H9 (cell line): ENCODE data around the gene CA12. TPM values are rescaled to one million over a fixed set of nuclear protein-coding genes. Genes with fewer than 3 reads are reported as not detected.

Experiments used
- DNase-seq: peaks from one replicate; pipeline ENCODE4 v3.0.0-alpha.2; 2017
- H2AFZ ChIP-seq: one replicate; pipeline ENCODE4 v1.6.1; 2013; ENCODE audit warnings: mild to moderate bottlenecking, low read length, control low read depth, moderate library complexity
- H2AK5ac ChIP-seq: 2 replicates; pipeline ENCODE4 v1.6.1; 2013; ENCODE audit warnings: low read length, control low read depth, mixed read lengths; ENCODE audit not compliant: insufficient read length
- H2BK120ac ChIP-seq: one replicate; pipeline ENCODE4 v1.6.1; 2013; ENCODE audit warnings: low read depth, mild to moderate bottlenecking, low read length, control low read depth, inconsistent platforms; ENCODE audit not compliant: poor library complexity, severe bottlenecking
- H2BK12ac ChIP-seq: 2 replicates; pipeline ENCODE4 v1.6.1; 2013; ENCODE audit warnings: low read length, control low read depth, mixed read lengths, low read depth; ENCODE audit not compliant: insufficient read length
- H2BK15ac ChIP-seq: 2 replicates; pipeline ENCODE4 v1.6.1; 2013; ENCODE audit warnings: low read depth, low read length, control low read depth
- H2BK20ac ChIP-seq: one replicate; pipeline ENCODE4 v1.6.1; 2013; ENCODE audit warnings: low read depth, mild to moderate bottlenecking, low read length, control low read depth, inconsistent platforms; ENCODE audit not compliant: poor library complexity, severe bottlenecking
- H2BK5ac ChIP-seq: 2 replicates; pipeline ENCODE4 v1.6.1; 2013; ENCODE audit warnings: low read length, control low read depth, mixed read lengths; ENCODE audit not compliant: insufficient read length
- H3K14ac ChIP-seq: 2 replicates; pipeline ENCODE4 v1.6.1; 2013; ENCODE audit warnings: low read length, control low read depth; ENCODE audit not compliant: insufficient read depth
- H3K18ac ChIP-seq: 2 replicates; pipeline ENCODE4 v1.6.1; 2013; ENCODE audit warnings: low read depth, mild to moderate bottlenecking, mixed read lengths, low read length, control low read depth; ENCODE audit not compliant: insufficient read length
- H3K23ac ChIP-seq: 2 replicates; pipeline ENCODE4 v1.6.1; 2013; ENCODE audit warnings: low read length, control low read depth, mixed read lengths, low read depth; ENCODE audit not compliant: insufficient read length
- H3K23me2 ChIP-seq: 2 replicates; pipeline ENCODE4 v1.6.1; 2013; ENCODE audit warnings: low read depth, mild to moderate bottlenecking, mixed read lengths, low read length, control low read depth; ENCODE audit not compliant: insufficient read length, poor library complexity, severe bottlenecking
- H3K27ac ChIP-seq: 2 replicates; pipeline ENCODE4 v1.5.1; 2013; ENCODE audit warnings: low read length, control low read depth, mixed read lengths, low read depth; ENCODE audit not compliant: insufficient read length
- H3K27me3 ChIP-seq: 2 replicates; pipeline ENCODE4 v1.6.1; 2013; ENCODE audit warnings: low read length, control low read depth, inconsistent platforms; ENCODE audit not compliant: insufficient read depth
- H3K4ac ChIP-seq: 2 replicates; pipeline ENCODE4 v1.6.1; 2013; ENCODE audit warnings: low read depth, mild to moderate bottlenecking, control low read depth, inconsistent platforms, low read length, moderate library complexity
- H3K4me1 ChIP-seq: 2 replicates; pipeline ENCODE4 v1.6.1; 2013; ENCODE audit warnings: low read length, control low read depth, inconsistent platforms; ENCODE audit not compliant: insufficient read depth
- H3K4me2 ChIP-seq: 2 replicates; pipeline ENCODE4 v1.6.1; 2013; ENCODE audit warnings: low read length, control low read depth, mixed read lengths; ENCODE audit not compliant: insufficient read length, insufficient read depth
- H3K56ac ChIP-seq: 2 replicates; pipeline ENCODE4 v1.6.1; 2013; ENCODE audit warnings: low read depth, mild to moderate bottlenecking, mixed read lengths, low read length, control low read depth; ENCODE audit not compliant: insufficient read length
- H3K79me1 ChIP-seq: 2 replicates; pipeline ENCODE4 v1.6.1; 2013; ENCODE audit warnings: low read depth, mild to moderate bottlenecking, moderate library complexity, low read length, control low read depth, inconsistent platforms; ENCODE audit not compliant: insufficient read depth, poor library complexity, severe bottlenecking
- H3K79me2 ChIP-seq: 2 replicates; pipeline ENCODE4 v1.6.1; 2013; ENCODE audit warnings: low read length, control low read depth, inconsistent platforms; ENCODE audit not compliant: insufficient read depth
- H3K9ac ChIP-seq: 2 replicates; pipeline ENCODE4 v1.6.1; 2013; ENCODE audit warnings: low read length, control low read depth, mixed read lengths; ENCODE audit not compliant: insufficient read length; ENCODE audit errors: extremely low read depth
- H3K9me3 ChIP-seq: one replicate; pipeline ENCODE4 v1.6.1; 2013; ENCODE audit warnings: low read depth, low read length, inconsistent platforms; ENCODE audit not compliant: control insufficient read depth
- H3T11ph ChIP-seq: one replicate; pipeline ENCODE4 v1.6.1; 2013; ENCODE audit warnings: mild to moderate bottlenecking, low read length, control low read depth, inconsistent platforms
- H4K20me1 ChIP-seq: one replicate; pipeline ENCODE4 v1.6.1; 2013; ENCODE audit not compliant: control insufficient read depth, insufficient read length, insufficient read depth
- H4K5ac ChIP-seq: 2 replicates; pipeline ENCODE4 v1.6.1; 2013; ENCODE audit warnings: low read depth, mild to moderate bottlenecking, mixed read lengths, low read length, control low read depth; ENCODE audit not compliant: insufficient read length
- H4K8ac ChIP-seq: replicated peaks from 2 replicates; pipeline ENCODE4 v1.6.1; 2013; ENCODE audit warnings: low read length, control low read depth, mixed read lengths, low read depth; ENCODE audit not compliant: insufficient read length
- H4K91ac ChIP-seq: 2 replicates; pipeline ENCODE4 v1.6.1; 2013; ENCODE audit warnings: low read depth, mild to moderate bottlenecking, moderate library complexity, mixed read lengths, low read length, control low read depth; ENCODE audit not compliant: insufficient read length
- H3K27ac Mint-ChIP-seq, 3 experiments: 2 replicates in 2 of 3; 3 replicates in 1 of 3; pipeline ENCODE4 v1.8.0; 2020 to 2021; ENCODE audit warnings: mixed read lengths in 3 of 3, mild to moderate bottlenecking in 1 of 3, moderate library complexity in 1 of 3
- H3K27me3 Mint-ChIP-seq: 2 replicates; pipeline ENCODE4 v1.8.0; 2021; ENCODE audit warnings: low read depth, mild to moderate bottlenecking, moderate library complexity, mixed read lengths
- H3K36me3 Mint-ChIP-seq, 3 experiments: 2 replicates in 2 of 3; 3 replicates in 1 of 3; pipeline ENCODE4 v1.8.0; 2020 to 2021; ENCODE audit warnings: low read depth in 3 of 3, mixed read lengths in 3 of 3; ENCODE audit not compliant: insufficient read depth in 1 of 3
- H3K4me1 Mint-ChIP-seq, 2 experiments: 2 replicates each; pipeline ENCODE4 v1.8.0; 2020; ENCODE audit warnings: mixed read lengths in 2 of 2
- H3K4me3 Mint-ChIP-seq, 2 experiments: 2 replicates in 1 of 2; 3 replicates in 1 of 2; pipeline ENCODE4 v1.8.0; 2020 to 2021; ENCODE audit warnings: mild to moderate bottlenecking in 2 of 2, mixed read lengths in 2 of 2, moderate library complexity in 1 of 2
- H3K9me3 Mint-ChIP-seq, 2 experiments: 2 replicates in 1 of 2; 3 replicates in 1 of 2; pipeline ENCODE4 v1.8.0; 2020; ENCODE audit warnings: mild to moderate bottlenecking in 2 of 2, mixed read lengths in 2 of 2, moderate library complexity in 1 of 2
- CTCF ChIP-seq: fragments of 200-600 bp; sonication (generic); conservative IDR thresholded peaks from 3 replicates; pipeline ENCODE4 v1.8.0; 2021; ENCODE audit warnings: antibody characterized with exemption, mild to moderate bottlenecking
- WGBS: extraction: QIAGEN DNeasy Blood & Tissue Kit; methylation state at CpG from one replicate; pipeline ENCODE4 v1.1.7; 2013; ENCODE audit warnings: missing lambda C conversion rate, low lambda C conversion rate, mixed read lengths; ENCODE audit not compliant: insufficient read length; ENCODE audit errors: extremely low coverage; 5-methylcytosine and 5-hydroxymethylcytosine counted together
- total RNA-seq: library from RNA; stranded (reverse); gene quantifications from 2 replicates; pipeline ENCODE4 v1.2.1, GENCODE V29; 2021

Gene CA12
- total RNA-seq, 1 experiment from 2014 or later: 0.68 TPM

- H3K27ac ChIP-seq: no peak overlapping the region
- H2BK15ac ChIP-seq: no peak overlapping the region
- no peaks in the 10 kb centered on the region for H3K4me1 ChIP-seq
- DNase-seq: no peak
- no peak overlapping the region for H2AFZ ChIP-seq
- no peak overlapping the region for H2BK12ac ChIP-seq
- no peak overlapping the region; a peak in 1 of 7 replicates for H3K27ac Mint-ChIP-seq
- H2BK5ac ChIP-seq: no peak overlapping the region
- no peak overlapping the region for H4K91ac ChIP-seq
- H3K9ac ChIP-seq: no peak overlapping the region
- H3K9me3 ChIP-seq: no peaks in the 10 kb centered on the region
- no peak overlapping the region for H2AK5ac ChIP-seq
- no peaks in the 10 kb centered on the region for H3K27me3 Mint-ChIP-seq
- no peaks in the 10 kb centered on the region for H3K27me3 ChIP-seq
- no peak for TF ChIP-seq CTCF
- no peaks in the 10 kb centered on the region for H3K9me3 Mint-ChIP-seq
- H3K23ac ChIP-seq: no peak overlapping the region
- H3K23me2 ChIP-seq: no peaks in the 10 kb centered on the region
- H2BK120ac ChIP-seq: no peak overlapping the region
- H3K4me1 Mint-ChIP-seq: peaks cover 9 to 10% of the 10 kb centered on the region in 2 experiments
- H3K4me3 Mint-ChIP-seq: no peak overlapping the region
- no peak overlapping the region for H3K4ac ChIP-seq
- H4K8ac ChIP-seq: no peak overlapping the region
- H4K20me1 ChIP-seq: no peaks in the 10 kb centered on the region
- H3K79me1 ChIP-seq: no peaks in the 10 kb centered on the region
- no peak overlapping the region for H3T11ph ChIP-seq
- no CpG with 5 or more reads among the region's 8 CpGs for WGBS
- H3K4me2 ChIP-seq: no peak overlapping the region
- no peaks in the 10 kb centered on the region for H3K79me2 ChIP-seq
- H3K18ac ChIP-seq: no peak overlapping the region
- no peaks in the 10 kb centered on the region for H3K36me3 Mint-ChIP-seq
- H3K14ac ChIP-seq: no peak overlapping the region
- no peak overlapping the region for H4K5ac ChIP-seq
- H2BK20ac ChIP-seq: no peak overlapping the region
- H3K56ac ChIP-seq: no peak overlapping the region
These were observed 28.4 kb downstream of the CA12 start for GRCh38 chr15:63353261-63353660.
